Measurements from ENCODE around the gene CHCHD4.

DNA sequence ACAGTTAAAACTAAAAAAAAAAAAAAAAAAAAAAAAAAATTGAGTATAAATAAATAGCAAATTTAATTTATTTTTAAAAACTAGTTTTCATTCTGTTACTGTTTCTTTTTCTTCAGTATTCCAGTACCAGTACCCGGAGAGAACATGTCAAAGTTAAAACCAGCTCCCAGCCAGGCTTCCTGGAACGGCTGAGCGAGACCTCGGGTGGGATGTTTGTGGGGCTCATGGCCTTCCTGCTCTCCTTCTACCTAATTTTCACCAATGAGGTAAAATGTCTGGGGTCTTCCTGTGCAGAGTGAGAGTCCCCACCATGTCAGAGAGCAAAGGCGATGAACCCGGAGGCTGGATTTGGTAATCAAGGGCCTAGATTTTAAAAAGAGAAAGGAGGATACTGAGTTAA lies 4.6 kb upstream of the CHCHD4 start:
- no peak for TF ChIP-seq POLR2A (IDR thresholded peaks at IDR 0.05)
- TF ChIP-seq, protein P1, sequence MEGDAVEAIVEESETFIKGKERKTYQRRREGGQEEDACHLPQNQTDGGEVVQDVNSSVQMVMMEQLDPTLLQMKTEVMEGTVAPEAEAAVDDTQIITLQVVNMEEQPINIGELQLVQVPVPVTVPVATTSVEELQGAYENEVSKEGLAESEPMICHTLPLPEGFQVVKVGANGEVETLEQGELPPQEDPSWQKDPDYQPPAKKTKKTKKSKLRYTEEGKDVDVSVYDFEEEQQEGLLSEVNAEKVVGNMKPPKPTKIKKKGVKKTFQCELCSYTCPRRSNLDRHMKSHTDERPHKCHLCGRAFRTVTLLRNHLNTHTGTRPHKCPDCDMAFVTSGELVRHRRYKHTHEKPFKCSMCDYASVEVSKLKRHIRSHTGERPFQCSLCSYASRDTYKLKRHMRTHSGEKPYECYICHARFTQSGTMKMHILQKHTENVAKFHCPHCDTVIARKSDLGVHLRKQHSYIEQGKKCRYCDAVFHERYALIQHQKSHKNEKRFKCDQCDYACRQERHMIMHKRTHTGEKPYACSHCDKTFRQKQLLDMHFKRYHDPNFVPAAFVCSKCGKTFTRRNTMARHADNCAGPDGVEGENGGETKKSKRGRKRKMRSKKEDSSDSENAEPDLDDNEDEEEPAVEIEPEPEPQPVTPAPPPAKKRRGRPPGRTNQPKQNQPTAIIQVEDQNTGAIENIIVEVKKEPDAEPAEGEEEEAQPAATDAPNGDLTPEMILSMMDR (IDR thresholded peaks at IDR 0.05), result no peak

Measured in right lobe of liver (tissue), 4 donors.